ENCODE results near the gene TSC22D2. TPM values are rescaled to one million over a fixed set of nuclear protein-coding genes. Genes with fewer than 3 reads are reported as not detected.

Gene TSC22D2
- total and polyA plus RNA-seq, 10 of the 15 experiments (the other 5 are each of a cell fraction or from before 2014, with no cell fraction given) = 7.4 to 19.4 (median 10.9) TPM

- ChIA-PET SMC1A (ENCODE audit: uncharacterized antibody, unreplicated experiment) (interaction anchor here (0.9 to 6.4 kb wide), 3 partner anchors 9 to 146 kb away, joined by 4 to 51 read pairs (median 8); no protein-coding TSS in a partner anchor), POLR2A (interaction anchor here (0.6 to 1.0 kb wide), 2 partner anchors 10 to 13 kb away, joined by 3 to 4 read pairs; partner anchors contain the start of gene TSC22D2), CTCF (interaction anchor here (0.9 to 6.0 kb wide), 5 partner anchors 12 to 133 kb away, joined by 3 to 35 read pairs (median 4); partner anchors contain the start of gene TSC22D2), RAD21 (ENCODE audit: unreplicated experiment) (interaction anchor here (1.5 to 1.8 kb wide), 2 partner anchors 11 to 132 kb away, joined by 4 read pairs; no protein-coding TSS in a partner anchor)
- H4K20me1 ChIP-seq (ENCODE audit: control insufficient read depth, insufficient read depth) = no peaks in the 10 kb centered on the region
- no peaks in the 10 kb centered on the region for H3K9me3 ChIP-seq (replicated peaks; ENCODE audit: control insufficient read depth, insufficient read depth, low read length)
- no peak overlapping the region for H3K9ac ChIP-seq (ENCODE audit: control insufficient read depth, insufficient read depth, low read length)
- FAIRE-seq (no peak), DNase-seq (ENCODE audit: low read depth, low spot score) (no peak), ATAC-seq (no peak)
- H3K4me2 ChIP-seq (ENCODE audit: control insufficient read depth, insufficient read depth) = no peak overlapping the region
- H3K79me2 ChIP-seq (ENCODE audit: control insufficient read depth, insufficient read depth, low read length) = peaks cover 60% of the 10 kb centered on the region
- H3K4me3 ChIP-seq = no peak overlapping the region
- no peak for TF ChIP-seq BCLAF1 (IDR thresholded peaks at IDR 0.05)
- TF ChIP-seq PML (IDR thresholded peaks at IDR 0.05; ENCODE audit: low read length) = no peak
- no peak for TF ChIP-seq WRNIP1 (IDR thresholded peaks at IDR 0.05; ENCODE audit: borderline replicate concordance, low read depth, low read length)
- WGBS (ENCODE audit: insufficient coverage, insufficient replicate concordance, low lambda C conversion rate, missing lambda C conversion rate) = 95% methylated on average over 3 of the region's 3 CpGs
- no TSS peak for BruUV-seq (replicated peaks)
- H3K27ac ChIP-seq (ENCODE audit: control insufficient read depth, insufficient read depth) = no peak overlapping the region
- H3K27me3 ChIP-seq (replicated peaks in 1 of 2; ENCODE audit: control insufficient read depth in 2 of 2, insufficient read depth in 2 of 2, low read length in 1 of 2) = no peaks in the 10 kb centered on the region
- no peak overlapping the region for H2AFZ ChIP-seq (ENCODE audit: control insufficient read depth, low read depth, low read length)
- intact Hi-C loops (cut with micrococcal nuclease; ENCODE audit: unreplicated experiment) (no loop called here), in situ Hi-C loops (cut with MboI) (no loop called here)
- H3K36me3 ChIP-seq (ENCODE audit: control insufficient read depth in 2 of 2, insufficient read depth in 2 of 2, low read length in 1 of 2) = peaks cover 0 to 7% of the 10 kb centered on the region in 2 experiments; a peak in 1 of 4 replicates
- H3K4me1 ChIP-seq (ENCODE audit: control insufficient read depth, insufficient read depth, low read length) = no peaks in the 10 kb centered on the region
Measured at GRCh38 chr3:150421256-150421655, 13.2 kb downstream of the TSC22D2 start.

Data from GM12878 (cell line).